ENCODE data around the gene KATNB1. TPM values are rescaled to one million over a fixed set of nuclear protein-coding genes. Genes with fewer than 3 reads are reported as not detected.
"Not testable (repeated sequence)": the region's sequence is repeated elsewhere in the genome, so short reads cannot be mapped to it uniquely, and the experiment has no call there.

The KATNB1 gene
- total RNA-seq, 2 experiments from 2014 or later = 37.4 to 43.5 TPM

DNA sequence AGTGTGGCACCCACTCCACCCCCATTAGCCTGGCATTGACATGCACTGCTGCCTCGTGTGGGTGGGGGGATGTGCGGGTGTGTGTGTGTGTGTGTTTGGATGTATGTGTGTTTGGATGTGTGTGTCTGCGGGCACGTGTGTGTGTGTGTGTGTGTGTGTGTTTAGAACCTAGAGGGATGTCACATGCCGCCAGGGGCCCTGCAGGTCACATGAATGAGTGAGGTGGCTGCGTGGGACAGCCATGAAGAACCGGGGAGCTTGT, 9.0 kb downstream of the KATNB1 start:
- CTCF ChIA-PET (ENCODE audit: unreplicated experiment) = interaction anchor here (0.6 kb wide), 1 partner anchor 324 kb away, joined by 3 read pairs; no protein-coding TSS in a partner anchor
- H3K79me2 ChIP-seq (ENCODE audit: insufficient read depth, low read depth, low read length) = no peaks in the 10 kb centered on the region
- H3K27ac ChIP-seq (ENCODE audit: low read depth, low read length, poor library complexity, severe bottlenecking) = no peak overlapping the region
- H2AFZ ChIP-seq (ENCODE audit: low read length) = no peak overlapping the region
- H3K36me3 ChIP-seq (ENCODE audit: insufficient read depth, low read length) = no peaks in the 10 kb centered on the region
- peaks cover 8% of the 10 kb centered on the region for H3K4me1 ChIP-seq (ENCODE audit: insufficient read depth, low read length, poor library complexity, severe bottlenecking)
- no peak overlapping the region for H3K4me3 ChIP-seq (ENCODE audit: low read depth, low read length, poor library complexity, severe bottlenecking)
- H3K9me3 ChIP-seq (ENCODE audit: low read length) = no peaks in the 10 kb centered on the region
- intact Hi-C loops (cut with micrococcal nuclease; ENCODE audit: unreplicated experiment) = no loop called here
- POLR2A ChIA-PET = interaction anchor here (0.5 kb wide), 1 partner anchor 19 kb away, joined by 3 read pairs; no protein-coding TSS in a partner anchor
- no peak for DNase-seq (ENCODE audit: low spot score)
- no peaks in the 10 kb centered on the region for H4K20me1 ChIP-seq (ENCODE audit: insufficient read depth, low read length)
- no peak overlapping the region for H3K4me2 ChIP-seq (ENCODE audit: low read length)
- TF ChIP-seq EZH2phosphoT487 (IDR thresholded peaks at IDR 0.05; ENCODE audit: borderline replicate concordance, low read depth, low read length) = no peak
- TF ChIP-seq, protein P1, sequence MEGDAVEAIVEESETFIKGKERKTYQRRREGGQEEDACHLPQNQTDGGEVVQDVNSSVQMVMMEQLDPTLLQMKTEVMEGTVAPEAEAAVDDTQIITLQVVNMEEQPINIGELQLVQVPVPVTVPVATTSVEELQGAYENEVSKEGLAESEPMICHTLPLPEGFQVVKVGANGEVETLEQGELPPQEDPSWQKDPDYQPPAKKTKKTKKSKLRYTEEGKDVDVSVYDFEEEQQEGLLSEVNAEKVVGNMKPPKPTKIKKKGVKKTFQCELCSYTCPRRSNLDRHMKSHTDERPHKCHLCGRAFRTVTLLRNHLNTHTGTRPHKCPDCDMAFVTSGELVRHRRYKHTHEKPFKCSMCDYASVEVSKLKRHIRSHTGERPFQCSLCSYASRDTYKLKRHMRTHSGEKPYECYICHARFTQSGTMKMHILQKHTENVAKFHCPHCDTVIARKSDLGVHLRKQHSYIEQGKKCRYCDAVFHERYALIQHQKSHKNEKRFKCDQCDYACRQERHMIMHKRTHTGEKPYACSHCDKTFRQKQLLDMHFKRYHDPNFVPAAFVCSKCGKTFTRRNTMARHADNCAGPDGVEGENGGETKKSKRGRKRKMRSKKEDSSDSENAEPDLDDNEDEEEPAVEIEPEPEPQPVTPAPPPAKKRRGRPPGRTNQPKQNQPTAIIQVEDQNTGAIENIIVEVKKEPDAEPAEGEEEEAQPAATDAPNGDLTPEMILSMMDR (conservative IDR thresholded peaks at IDR 0.05; ENCODE audit: low read length) = no peak
- H3K9me2 ChIP-seq (ENCODE audit: insufficient read depth, low read length) = no peaks in the 10 kb centered on the region
- BruUV-seq (replicated peaks) = no TSS peak

- ChIA-PET CTCF (ENCODE audit: unreplicated experiment) (no interaction called here), POLR2A (interaction anchor here (0.7 to 1.5 kb wide), 2 partner anchors 10 to 14 kb away, joined by 3 to 5 read pairs; partner anchors contain the start of gene KATNB1)
- H4K20me1 ChIP-seq (ENCODE audit: insufficient read depth, low read length) = no peaks in the 10 kb centered on the region
- H3K9me2 ChIP-seq (ENCODE audit: insufficient read depth, low read length) = no peaks in the 10 kb centered on the region
- H3K4me3 ChIP-seq (ENCODE audit: low read depth, low read length, poor library complexity, severe bottlenecking) = no peak overlapping the region
- TF ChIP-seq, protein P1 (conservative IDR thresholded peaks at IDR 0.05; ENCODE audit: low read length) = no peak
- TF ChIP-seq EZH2phosphoT487 (IDR thresholded peaks at IDR 0.05; ENCODE audit: borderline replicate concordance, low read depth, low read length) = no peak
- no peaks in the 10 kb centered on the region for H3K9me3 ChIP-seq (ENCODE audit: low read length)
- peaks cover 8% of the 10 kb centered on the region for H3K4me1 ChIP-seq (ENCODE audit: insufficient read depth, low read length, poor library complexity, severe bottlenecking)
- no TSS peak for BruUV-seq (replicated peaks)
- intact Hi-C loops (cut with micrococcal nuclease; ENCODE audit: unreplicated experiment) = no loop called here
- no peak overlapping the region for H2AFZ ChIP-seq (ENCODE audit: low read length)
- no peaks in the 10 kb centered on the region for H3K79me2 ChIP-seq (ENCODE audit: insufficient read depth, low read depth, low read length)
- H3K4me2 ChIP-seq (ENCODE audit: low read length) = no peak overlapping the region
- H3K27ac ChIP-seq (ENCODE audit: low read depth, low read length, poor library complexity, severe bottlenecking) = no peak overlapping the region
- no peak for DNase-seq (ENCODE audit: low spot score)
- no peaks in the 10 kb centered on the region for H3K36me3 ChIP-seq (ENCODE audit: insufficient read depth, low read length)
These were observed 10.2 kb downstream of the KATNB1 start for GRCh38 chr16:57745768-57746167.

DNA sequence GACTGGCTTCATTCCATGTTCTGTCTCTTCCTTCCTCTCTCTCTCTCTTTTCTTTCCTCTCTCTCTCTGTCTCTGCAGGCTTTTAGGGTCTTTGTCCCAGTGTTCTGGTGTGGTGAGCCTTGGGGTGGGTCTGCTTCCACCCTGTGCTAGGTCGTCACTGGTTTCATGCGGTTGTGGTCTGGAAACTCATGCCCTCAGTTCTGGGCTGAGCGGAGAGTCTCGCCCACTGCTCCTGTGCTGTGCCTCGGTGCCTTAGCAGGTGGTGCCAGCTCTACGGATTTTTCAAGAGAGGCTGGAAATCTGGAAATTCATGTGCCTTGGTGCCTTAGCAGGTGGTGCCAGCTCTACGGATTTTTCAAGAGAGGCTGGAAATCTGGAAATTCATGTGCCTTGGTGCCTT, 10.7 kb downstream of the KATNB1 start:
- CTCF ChIA-PET (ENCODE audit: unreplicated experiment) = not testable (repeated sequence)

More for the DNA sequence above, 10.7 kb downstream of the KATNB1 start:
- H2AFZ ChIP-seq (ENCODE audit: low read length); H3K9me2 ChIP-seq (ENCODE audit: insufficient read depth, low read length); BruUV-seq (replicated peaks); H3K4me3 ChIP-seq (ENCODE audit: low read depth, low read length, poor library complexity, severe bottlenecking); H3K4me1 ChIP-seq (ENCODE audit: insufficient read depth, low read length, poor library complexity, severe bottlenecking); intact Hi-C loops (cut with micrococcal nuclease; ENCODE audit: unreplicated experiment); H3K4me2 ChIP-seq (ENCODE audit: low read length); H4K20me1 ChIP-seq (ENCODE audit: insufficient read depth, low read length); H3K27ac ChIP-seq (ENCODE audit: low read depth, low read length, poor library complexity, severe bottlenecking); H3K9me3 ChIP-seq (ENCODE audit: low read length); DNase-seq (ENCODE audit: low spot score); H3K79me2 ChIP-seq (ENCODE audit: insufficient read depth, low read depth, low read length); H3K36me3 ChIP-seq (ENCODE audit: insufficient read depth, low read length): not testable (repeated sequence)
- POLR2A ChIA-PET = interaction anchor here (0.7 to 1.5 kb wide), 2 partner anchors 10 to 15 kb away, joined by 3 to 5 read pairs; partner anchors contain the start of gene KATNB1

All from OCI-LY7 (cell line).